ENCODE measurements around the gene GHITM. TPM values are rescaled to one million over a fixed set of nuclear protein-coding genes. Genes with fewer than 3 reads are reported as not detected.

GHITM gene
- total and polyA plus RNA-seq, 2 experiments from 2014 or later = 97.1 to 105 TPM

DNA sequence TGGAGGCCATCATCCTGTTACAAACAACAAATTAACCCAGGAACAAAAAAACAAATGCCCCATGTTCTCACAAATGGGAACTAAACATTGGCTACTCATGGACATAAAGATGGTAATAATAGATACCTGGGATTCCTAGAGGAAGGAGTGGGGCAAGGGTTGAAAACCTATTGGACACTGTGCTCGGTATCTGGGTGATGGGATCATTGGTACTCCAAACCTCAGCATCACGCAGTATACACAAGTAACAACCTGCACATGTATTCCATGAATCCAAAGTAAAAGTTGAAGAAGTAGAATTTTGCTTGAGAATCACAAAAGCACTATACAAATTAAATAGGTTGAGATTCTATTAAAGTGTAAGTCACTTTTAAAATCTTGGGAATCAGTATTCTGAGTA is 16.7 kb downstream of the GHITM start:
- no peak for ATAC-seq
- no peak overlapping the region for H3K4me2 ChIP-seq
- H3K36me3 ChIP-seq (ENCODE audit: insufficient read depth) = peaks cover 19% of the 10 kb centered on the region; the same call in 1 of the 2 replicates
- H3K27ac ChIP-seq (ENCODE audit: low read depth) = no peak overlapping the region
- H3K27ac Mint-ChIP-seq = no peak overlapping the region
- H3K9me2 ChIP-seq (ENCODE audit: insufficient read depth) = no peaks in the 10 kb centered on the region
- H3K27me3 ChIP-seq (ENCODE audit: insufficient read depth) = no peaks in the 10 kb centered on the region
- DNase-seq (ENCODE audit: low spot score) = no peak
- peaks cover 38% of the 10 kb centered on the region for H3K36me3 Mint-ChIP-seq (ENCODE audit: low read depth)
- no peak overlapping the region for H3K4me3 Mint-ChIP-seq
- H3K4me1 Mint-ChIP-seq = peaks cover 27% of the 10 kb centered on the region
- no peaks in the 10 kb centered on the region for H3K79me2 ChIP-seq (replicated peaks; ENCODE audit: insufficient read depth)
- H3K9me3 Mint-ChIP-seq = no peaks in the 10 kb centered on the region
- TF ChIP-seq ZNF331 (CRISPR knock-in tag; IDR thresholded peaks at IDR 0.05; ENCODE audit: low read depth) = no peak
- TF ChIP-seq, protein P1, sequence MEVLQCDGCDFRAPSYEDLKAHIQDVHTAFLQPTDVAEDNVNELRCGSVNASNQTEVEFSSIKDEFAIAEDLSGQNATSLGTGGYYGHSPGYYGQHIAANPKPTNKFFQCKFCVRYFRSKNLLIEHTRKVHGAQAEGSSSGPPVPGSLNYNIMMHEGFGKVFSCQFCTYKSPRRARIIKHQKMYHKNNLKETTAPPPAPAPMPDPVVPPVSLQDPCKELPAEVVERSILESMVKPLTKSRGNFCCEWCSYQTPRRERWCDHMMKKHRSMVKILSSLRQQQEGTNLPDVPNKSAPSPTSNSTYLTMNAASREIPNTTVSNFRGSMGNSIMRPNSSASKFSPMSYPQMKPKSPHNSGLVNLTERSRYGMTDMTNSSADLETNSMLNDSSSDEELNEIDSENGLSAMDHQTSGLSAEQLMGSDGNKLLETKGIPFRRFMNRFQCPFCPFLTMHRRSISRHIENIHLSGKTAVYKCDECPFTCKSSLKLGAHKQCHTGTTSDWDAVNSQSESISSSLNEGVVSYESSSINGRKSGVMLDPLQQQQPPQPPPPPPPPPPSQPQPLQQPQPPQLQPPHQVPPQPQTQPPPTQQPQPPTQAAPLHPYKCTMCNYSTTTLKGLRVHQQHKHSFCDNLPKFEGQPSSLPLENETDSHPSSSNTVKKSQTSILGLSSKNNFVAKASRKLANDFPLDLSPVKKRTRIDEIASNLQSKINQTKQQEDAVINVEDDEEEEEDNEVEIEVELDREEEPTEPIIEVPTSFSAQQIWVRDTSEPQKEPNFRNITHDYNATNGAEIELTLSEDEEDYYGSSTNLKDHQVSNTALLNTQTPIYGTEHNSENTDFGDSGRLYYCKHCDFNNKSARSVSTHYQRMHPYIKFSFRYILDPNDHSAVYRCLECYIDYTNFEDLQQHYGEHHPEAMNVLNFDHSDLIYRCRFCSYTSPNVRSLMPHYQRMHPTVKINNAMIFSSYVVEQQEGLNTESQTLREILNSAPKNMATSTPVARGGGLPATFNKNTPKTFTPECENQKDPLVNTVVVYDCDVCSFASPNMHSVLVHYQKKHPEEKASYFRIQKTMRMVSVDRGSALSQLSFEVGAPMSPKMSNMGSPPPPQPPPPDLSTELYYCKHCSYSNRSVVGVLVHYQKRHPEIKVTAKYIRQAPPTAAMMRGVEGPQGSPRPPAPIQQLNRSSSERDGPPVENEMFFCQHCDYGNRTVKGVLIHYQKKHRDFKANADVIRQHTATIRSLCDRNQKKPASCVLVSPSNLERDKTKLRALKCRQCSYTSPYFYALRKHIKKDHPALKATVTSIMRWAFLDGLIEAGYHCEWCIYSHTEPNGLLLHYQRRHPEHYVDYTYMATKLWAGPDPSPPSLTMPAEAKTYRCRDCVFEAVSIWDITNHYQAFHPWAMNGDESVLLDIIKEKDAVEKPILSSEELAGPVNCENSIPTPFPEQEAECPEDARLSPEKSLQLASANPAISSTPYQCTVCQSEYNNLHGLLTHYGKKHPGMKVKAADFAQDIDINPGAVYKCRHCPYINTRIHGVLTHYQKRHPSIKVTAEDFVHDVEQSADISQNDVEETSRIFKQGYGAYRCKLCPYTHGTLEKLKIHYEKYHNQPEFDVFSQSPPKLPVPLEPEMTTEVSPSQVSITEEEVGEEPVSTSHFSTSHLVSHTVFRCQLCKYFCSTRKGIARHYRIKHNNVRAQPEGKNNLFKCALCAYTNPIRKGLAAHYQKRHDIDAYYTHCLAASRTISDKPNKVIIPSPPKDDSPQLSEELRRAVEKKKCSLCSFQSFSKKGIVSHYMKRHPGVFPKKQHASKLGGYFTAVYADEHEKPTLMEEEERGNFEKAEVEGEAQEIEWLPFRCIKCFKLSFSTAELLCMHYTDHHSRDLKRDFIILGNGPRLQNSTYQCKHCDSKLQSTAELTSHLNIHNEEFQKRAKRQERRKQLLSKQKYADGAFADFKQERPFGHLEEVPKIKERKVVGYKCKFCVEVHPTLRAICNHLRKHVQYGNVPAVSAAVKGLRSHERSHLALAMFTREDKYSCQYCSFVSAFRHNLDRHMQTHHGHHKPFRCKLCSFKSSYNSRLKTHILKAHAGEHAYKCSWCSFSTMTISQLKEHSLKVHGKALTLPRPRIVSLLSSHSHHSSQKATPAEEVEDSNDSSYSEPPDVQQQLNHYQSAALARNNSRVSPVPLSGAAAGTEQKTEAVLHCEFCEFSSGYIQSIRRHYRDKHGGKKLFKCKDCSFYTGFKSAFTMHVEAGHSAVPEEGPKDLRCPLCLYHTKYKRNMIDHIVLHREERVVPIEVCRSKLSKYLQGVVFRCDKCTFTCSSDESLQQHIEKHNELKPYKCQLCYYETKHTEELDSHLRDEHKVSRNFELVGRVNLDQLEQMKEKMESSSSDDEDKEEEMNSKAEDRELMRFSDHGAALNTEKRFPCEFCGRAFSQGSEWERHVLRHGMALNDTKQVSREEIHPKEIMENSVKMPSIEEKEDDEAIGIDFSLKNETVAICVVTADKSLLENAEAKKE (CRISPR knock-in tag; IDR thresholded peaks at IDR 0.05) = no peak
- no peak for TF ChIP-seq CREB1 (CRISPR knock-in tag; IDR thresholded peaks at IDR 0.05; ENCODE audit: low read depth)
- no peaks in the 10 kb centered on the region for H3F3A ChIP-seq (replicated peaks; ENCODE audit: low read depth)
- H2AFZ ChIP-seq = no peak overlapping the region
- H3K4me3 ChIP-seq = no peak overlapping the region
- H4K20me1 ChIP-seq (replicated peaks; ENCODE audit: insufficient read depth) = no peaks in the 10 kb centered on the region
- peaks cover 15% of the 10 kb centered on the region for H3K4me1 ChIP-seq (ENCODE audit: insufficient read depth)
- H3K27me3 Mint-ChIP-seq (ENCODE audit: insufficient read depth, low read depth, poor library complexity) = no peaks in the 10 kb centered on the region

- peaks cover 35% of the 10 kb centered on the region for H3K4me1 Mint-ChIP-seq
- H2AFZ ChIP-seq = no peak overlapping the region
- peaks cover 19% of the 10 kb centered on the region for H3K4me1 ChIP-seq (ENCODE audit: insufficient read depth)
- DNase-seq (ENCODE audit: low spot score) (no peak), ATAC-seq (no peak)
- H3K9me2 ChIP-seq (ENCODE audit: insufficient read depth) = no peaks in the 10 kb centered on the region
- H3K4me3 Mint-ChIP-seq = no peak overlapping the region
- H3K4me2 ChIP-seq = no peak overlapping the region
- H3K27me3 ChIP-seq (ENCODE audit: insufficient read depth) = no peaks in the 10 kb centered on the region
- peaks cover 13% of the 10 kb centered on the region; the same call in 1 of the 2 replicates for H3K36me3 ChIP-seq (ENCODE audit: insufficient read depth)
- no peaks in the 10 kb centered on the region for H3F3A ChIP-seq (replicated peaks; ENCODE audit: low read depth)
- H3K79me2 ChIP-seq (replicated peaks; ENCODE audit: insufficient read depth) = no peaks in the 10 kb centered on the region
- H4K20me1 ChIP-seq (replicated peaks; ENCODE audit: insufficient read depth) = no peaks in the 10 kb centered on the region
- peaks cover 36% of the 10 kb centered on the region for H3K36me3 Mint-ChIP-seq (ENCODE audit: low read depth)
- H3K27me3 Mint-ChIP-seq (ENCODE audit: insufficient read depth, low read depth, poor library complexity) = peaks cover 2% of the 10 kb centered on the region
- H3K27ac Mint-ChIP-seq = no peak overlapping the region
- H3K9me3 Mint-ChIP-seq = no peaks in the 10 kb centered on the region
- H3K4me3 ChIP-seq = no peak overlapping the region
- H3K27ac ChIP-seq (ENCODE audit: low read depth) = no peak overlapping the region
- TF ChIP-seq NANOG (IDR thresholded peaks at IDR 0.05; ENCODE audit: borderline replicate concordance) = no peak
- no peak for TF ChIP-seq CTCF (conservative IDR thresholded peaks at IDR 0.05; ENCODE audit: low read depth in 2 of 2)
- no peak for TF ChIP-seq ETS1 (IDR thresholded peaks at IDR 0.05)
- TF ChIP-seq ZNF331 (CRISPR knock-in tag; IDR thresholded peaks at IDR 0.05; ENCODE audit: low read depth) = no peak
- no peak for TF ChIP-seq JUNB (IDR thresholded peaks at IDR 0.05; ENCODE audit: unreplicated experiment)
- no peak for TF ChIP-seq ZNF114 (CRISPR knock-in tag; IDR thresholded peaks at IDR 0.05)
- TF ChIP-seq CREB1 (CRISPR knock-in tag; IDR thresholded peaks at IDR 0.05; ENCODE audit: low read depth) = no peak
- TF ChIP-seq POLR2AphosphoS5 (IDR thresholded peaks at IDR 0.05; ENCODE audit: low read depth) = no peak
- TF ChIP-seq, protein P2, sequence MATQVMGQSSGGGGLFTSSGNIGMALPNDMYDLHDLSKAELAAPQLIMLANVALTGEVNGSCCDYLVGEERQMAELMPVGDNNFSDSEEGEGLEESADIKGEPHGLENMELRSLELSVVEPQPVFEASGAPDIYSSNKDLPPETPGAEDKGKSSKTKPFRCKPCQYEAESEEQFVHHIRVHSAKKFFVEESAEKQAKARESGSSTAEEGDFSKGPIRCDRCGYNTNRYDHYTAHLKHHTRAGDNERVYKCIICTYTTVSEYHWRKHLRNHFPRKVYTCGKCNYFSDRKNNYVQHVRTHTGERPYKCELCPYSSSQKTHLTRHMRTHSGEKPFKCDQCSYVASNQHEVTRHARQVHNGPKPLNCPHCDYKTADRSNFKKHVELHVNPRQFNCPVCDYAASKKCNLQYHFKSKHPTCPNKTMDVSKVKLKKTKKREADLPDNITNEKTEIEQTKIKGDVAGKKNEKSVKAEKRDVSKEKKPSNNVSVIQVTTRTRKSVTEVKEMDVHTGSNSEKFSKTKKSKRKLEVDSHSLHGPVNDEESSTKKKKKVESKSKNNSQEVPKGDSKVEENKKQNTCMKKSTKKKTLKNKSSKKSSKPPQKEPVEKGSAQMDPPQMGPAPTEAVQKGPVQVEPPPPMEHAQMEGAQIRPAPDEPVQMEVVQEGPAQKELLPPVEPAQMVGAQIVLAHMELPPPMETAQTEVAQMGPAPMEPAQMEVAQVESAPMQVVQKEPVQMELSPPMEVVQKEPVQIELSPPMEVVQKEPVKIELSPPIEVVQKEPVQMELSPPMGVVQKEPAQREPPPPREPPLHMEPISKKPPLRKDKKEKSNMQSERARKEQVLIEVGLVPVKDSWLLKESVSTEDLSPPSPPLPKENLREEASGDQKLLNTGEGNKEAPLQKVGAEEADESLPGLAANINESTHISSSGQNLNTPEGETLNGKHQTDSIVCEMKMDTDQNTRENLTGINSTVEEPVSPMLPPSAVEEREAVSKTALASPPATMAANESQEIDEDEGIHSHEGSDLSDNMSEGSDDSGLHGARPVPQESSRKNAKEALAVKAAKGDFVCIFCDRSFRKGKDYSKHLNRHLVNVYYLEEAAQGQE (IDR thresholded peaks at IDR 0.05; ENCODE audit: unreplicated experiment) = no peak
These were observed 17.5 kb downstream of the GHITM start for GRCh38 chr10:84156768-84157167.
